Globus pallidus (tissue), 1 donor: ENCODE data around the gene TMEM31.
"Not testable (repeated sequence)": the region's sequence is repeated elsewhere in the genome, so short reads cannot be mapped to it uniquely, and the experiment has no call there.

Experiments
- DNase-seq: peaks from one replicate; pipeline ENCODE4 v3.0.0-alpha.2; 2015; ENCODE audit warnings: low spot score

Gene TMEM31

DNA sequence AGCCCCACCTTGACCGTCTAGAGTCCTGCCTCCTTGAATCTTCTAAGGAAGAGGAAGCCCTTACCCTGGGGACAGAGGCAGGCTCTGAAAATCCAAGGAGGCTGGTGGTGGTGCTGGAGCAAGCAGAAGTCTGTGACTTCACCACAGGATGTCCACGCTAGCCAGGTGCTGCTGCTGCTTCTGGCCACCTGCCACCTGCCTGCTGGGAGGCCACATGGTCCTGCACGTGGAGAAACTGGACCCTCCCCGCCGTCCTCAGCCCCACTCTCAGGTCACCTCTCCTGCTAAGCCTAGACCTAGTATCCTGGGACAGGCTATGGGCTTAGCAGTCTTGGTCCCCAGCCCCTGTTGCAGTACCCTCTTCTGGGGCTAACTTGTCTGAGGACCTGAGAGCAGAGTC, 15.8 kb downstream of the TMEM31 start:
- DNase-seq = no peak

DNA sequence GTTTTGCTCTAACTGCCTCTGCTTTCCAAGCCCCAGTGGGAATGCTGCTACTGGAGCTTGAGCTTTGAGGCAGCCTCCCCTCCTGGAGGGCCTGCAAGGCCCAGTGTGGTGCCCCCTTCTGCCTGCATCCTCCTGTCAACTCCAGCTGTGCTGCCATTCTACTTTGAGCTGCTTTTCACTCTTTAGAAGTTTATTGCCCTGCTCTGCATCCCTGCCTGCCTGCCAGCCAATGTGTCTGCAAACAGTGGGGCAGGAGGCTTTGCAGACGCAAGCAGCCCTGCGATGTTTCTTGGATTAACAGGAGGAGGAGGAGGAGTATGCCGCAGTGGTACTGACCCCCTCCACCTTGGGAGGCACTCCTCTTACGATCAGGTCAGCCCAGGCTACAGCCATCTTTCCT, 16.4 kb downstream of the TMEM31 start:
- DNase-seq = no peak

DNA sequence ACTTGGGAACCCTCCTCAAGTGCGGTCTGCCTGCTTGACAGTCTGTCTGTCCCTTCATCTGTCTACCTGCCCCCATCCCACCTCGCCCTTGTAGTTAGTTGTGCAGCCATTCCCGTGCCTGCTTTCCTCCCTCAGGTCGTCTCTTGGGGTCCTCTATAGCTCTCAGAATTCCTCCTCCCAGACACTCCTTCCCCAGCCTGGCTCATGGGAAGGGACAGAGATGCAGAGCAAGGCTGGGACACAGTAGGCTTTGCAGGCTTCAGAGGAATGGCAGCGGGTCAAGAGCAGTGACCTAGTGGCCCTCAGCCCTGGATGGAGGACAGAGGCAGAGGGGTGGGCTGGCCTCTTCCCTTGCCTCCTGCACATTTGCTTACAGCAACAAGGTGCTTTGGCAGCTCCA, 18.3 kb downstream of the TMEM31 start:
- DNase-seq = no peak

DNA sequence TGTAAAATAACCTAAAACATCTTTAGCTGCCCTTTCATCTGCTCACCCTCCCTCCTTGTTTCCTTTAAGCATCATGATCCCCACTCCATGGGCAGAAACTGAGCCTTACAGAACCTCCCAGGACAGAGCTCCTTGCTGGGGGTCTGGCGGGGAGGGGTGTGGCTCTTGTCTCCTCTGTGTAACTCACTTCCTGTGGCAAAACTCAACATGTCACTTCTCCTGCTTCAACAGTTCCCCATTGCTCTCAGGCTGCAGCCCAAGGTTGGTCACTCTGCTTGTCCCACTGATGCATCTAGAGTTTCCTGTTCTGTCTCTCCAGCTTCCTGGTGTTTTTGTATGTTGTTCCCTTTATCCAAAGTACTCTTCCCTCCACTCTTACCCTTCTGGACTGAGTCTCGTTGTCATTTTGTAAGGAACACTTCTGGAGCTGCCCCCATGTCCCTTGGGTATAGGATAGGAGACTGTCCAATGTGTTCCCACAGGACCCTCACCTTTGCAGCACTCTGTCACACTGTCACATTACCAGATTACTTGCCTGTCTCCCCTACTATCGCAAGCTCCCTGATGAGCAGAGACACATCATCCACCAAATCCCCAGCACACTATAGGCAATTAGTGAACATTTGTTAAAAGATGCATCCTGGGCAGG, 19.6 kb downstream of the TMEM31 start:
- DNase-seq = no peak

DNA sequence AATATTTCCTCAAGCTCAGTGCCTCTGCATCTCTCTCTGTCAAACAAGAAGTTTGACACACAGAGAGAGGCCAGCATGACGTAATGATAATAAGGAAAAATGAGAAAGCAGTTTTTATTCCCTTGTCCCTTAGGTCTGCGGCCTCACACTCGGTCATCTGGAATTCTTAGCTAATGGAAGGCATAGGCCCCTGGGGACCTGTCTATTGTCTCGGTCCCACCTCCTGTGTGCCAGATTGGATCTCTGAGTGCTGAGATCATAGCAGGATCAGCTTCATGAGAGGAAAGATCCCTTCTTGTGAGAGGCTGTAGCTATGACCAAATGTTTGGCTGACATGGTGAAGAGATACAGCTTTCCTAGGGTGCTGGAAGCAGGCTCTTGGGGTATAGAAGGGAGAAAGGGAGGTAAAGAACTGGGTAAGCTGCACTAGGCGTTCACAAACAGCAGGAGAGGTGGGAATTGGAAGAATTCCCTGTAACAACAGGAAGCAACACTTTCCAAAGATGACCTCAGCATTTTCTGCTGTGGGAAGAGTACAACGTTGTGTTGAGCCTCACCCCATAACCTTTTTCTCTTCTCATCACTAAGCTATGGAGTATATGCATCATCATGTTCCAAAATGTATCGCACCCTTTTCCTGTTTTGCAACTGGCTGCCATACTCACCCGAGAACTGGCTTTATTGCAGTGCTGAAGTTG, 20.2 kb downstream of the TMEM31 start:
- DNase-seq = no peak

DNA sequence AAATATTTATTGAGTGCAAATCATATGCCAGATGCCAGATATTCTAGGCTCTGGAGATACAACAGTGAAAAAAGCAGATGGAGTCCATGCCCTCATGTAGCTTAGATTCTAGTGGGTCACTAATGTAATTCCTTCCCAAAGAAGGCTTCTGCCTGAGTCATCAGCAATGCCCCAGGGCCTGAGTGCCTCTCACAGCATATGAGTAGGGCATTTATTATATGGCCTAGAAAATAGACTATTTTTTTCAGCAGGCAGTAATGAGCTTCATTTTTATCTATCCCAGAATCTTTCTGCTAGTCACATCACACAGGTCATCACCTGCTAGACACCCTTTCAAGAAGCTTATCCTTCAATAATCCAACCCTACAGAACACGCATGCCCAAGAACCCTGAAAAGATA, 22.3 kb downstream of the TMEM31 start:
- no peak for DNase-seq

DNA sequence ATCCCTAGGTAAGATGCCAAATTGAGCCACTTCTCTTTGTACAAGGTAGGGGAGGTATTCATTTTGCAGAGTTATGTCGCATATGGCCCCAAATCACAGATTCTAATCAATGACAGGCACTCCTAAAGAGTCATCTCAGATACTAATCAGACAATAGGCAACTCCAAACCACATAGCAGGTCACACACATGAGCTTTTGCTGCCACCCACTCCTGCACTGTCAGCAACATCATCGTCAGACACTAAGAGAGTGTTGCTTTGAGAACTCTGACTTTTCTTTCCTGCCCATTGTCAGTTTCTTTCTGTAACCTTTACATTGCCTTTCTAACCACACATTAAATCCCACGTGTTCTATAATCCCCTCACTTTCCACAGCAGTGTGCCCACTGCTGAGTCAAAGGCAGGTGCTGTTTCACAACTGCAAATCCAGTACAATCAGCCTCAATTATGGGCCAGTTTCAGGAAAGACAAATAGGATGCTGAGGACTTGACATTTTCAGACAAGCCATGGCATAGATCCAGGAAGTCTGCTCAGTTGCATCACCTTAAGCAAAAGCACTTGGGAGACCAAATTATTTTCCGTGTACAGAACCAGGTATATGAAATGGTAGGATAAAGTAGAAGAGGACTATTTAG, 23.5 kb downstream of the TMEM31 start:
- no peak for DNase-seq

DNA sequence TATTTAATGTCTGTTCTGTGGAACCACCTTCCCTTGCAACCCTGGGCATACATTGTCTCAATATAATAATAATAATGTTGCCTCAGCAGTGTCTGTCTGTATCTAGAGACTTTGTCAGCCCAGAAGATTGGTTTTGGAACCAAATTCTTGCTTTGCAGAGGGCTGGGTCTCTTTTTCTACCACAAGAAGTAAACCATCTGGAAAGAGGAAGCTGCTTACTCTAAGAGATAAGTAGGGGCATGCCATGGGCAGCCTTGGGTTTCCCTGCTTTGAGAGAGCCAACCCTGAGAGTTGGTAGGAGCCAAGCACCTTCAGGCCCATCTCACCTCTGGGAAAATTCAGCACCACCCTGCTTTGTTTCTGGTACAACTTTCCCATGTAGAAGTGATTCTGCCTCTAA, 27.0 kb downstream of the TMEM31 start:
- DNase-seq = no peak

DNA sequence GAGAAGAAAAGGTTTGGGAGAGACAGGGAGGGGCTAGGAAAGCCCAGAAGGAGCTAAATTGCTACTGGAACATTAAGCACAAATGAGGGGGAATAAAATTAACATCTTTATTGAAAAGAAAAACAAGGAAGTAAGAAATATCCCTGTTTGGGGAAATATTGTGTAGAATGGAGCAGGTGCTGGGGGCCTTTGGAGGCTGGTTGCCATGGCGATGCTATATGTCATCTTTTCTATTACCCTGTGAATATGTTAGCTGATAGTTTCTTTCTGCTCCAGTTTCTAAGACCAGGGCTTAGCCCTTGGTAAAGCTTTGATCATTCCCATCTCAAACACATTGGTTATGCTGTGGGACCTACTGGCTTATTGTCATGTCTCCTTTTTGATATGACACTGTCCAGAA, 28.7 kb downstream of the TMEM31 start:
- no peak for DNase-seq

DNA sequence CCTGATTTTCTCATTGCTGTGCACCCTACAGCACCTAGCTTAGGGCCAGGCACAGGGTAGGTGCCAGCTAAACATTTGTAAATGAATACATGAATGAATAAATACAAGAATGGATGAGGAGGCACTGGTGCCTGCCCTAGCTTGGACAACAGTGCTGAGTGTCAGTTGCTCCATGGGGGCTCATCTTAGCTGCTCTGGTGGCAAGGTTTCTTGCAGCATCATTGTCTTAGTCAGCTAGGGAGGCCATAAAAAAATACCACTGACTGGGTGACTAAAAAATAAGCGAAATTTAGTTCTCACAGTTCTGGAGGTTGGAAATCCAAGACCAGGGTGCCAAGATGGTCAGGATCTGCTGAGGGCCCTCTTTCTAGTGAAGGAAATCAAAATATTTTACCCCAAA, 31.2 kb downstream of the TMEM31 start:
- DNase-seq = no peak

DNA sequence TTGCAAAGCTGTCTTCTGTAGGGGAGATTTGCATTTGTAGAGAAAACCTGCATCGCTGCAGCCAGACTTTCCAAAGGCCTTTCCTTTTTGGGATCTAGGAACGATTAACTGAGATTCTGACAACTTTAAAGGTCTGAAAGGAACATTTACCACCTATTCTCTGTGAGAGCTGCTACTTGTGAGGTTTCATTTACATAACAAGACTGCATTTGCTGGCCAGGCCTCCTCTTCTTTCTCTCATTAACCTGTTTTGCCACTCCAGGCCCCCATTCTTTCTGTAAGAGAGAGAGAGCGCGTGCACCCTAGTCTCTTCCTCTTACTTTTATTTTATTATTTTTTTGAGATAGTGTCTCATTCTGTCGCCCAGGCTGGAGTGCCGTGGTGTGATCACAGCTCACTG, 31.6 kb downstream of the TMEM31 start:
- DNase-seq = no peak

DNA sequence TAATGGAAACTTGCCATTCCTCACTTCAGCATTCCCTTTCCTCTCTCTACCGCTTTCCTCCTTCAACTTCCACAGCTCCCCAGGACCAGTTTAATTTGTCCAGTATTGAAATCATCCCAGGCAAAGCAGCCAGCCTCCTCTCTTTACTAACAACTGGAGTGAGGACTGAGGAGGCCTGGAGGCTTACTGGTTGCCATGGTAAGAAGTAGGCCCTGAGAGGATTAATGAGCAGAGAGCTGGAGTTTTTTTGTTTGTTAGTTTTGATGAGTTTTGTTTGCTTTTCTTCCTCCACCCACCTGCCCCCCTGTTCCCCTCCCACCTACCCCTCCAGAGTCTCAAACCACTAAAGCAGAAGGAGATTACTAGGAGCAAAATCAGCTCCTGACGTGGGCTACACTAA, 36.5 kb downstream of the TMEM31 start:
- no peak for DNase-seq

DNA sequence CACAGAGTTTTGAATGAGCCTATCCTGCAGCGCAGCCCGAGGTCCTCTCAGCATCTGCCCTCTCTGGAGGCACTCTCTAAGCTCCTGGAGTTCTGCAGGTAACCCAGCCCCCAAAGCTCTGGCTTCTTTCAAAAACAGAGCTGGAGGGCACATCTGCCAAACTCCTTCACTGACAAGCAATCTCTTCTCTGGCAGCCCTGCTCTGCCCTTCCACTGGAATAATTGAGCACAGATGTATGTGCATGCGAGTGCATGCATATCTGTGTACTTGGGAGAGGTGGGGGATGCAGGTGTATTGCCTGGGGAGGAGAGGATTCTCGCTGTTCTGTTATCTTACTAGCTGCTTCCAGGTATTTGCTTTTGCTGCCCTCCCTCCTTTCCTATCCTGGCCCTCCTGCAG, 43.7 kb downstream of the TMEM31 start:
- no peak for DNase-seq

DNA sequence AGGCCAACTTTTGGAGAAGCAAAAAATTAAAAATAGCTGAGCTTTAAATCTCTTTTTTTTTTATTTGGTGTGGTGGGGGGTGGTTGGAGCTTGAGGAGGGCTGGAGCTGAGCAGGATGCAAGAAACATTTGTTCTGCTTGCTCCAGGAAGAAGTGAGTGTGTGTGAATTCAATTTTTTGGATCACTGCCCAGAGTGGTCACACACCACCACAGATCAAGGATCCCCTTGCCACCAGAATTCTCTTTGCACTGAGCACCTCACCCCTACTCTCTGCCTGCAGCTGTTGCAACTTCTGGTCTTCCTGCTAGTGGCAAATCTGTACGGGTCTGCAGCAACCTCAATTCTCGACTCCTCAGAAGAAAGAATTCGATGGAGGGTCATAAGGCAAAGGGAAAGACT, 46.0 kb downstream of the TMEM31 start:
- DNase-seq = no peak

DNA sequence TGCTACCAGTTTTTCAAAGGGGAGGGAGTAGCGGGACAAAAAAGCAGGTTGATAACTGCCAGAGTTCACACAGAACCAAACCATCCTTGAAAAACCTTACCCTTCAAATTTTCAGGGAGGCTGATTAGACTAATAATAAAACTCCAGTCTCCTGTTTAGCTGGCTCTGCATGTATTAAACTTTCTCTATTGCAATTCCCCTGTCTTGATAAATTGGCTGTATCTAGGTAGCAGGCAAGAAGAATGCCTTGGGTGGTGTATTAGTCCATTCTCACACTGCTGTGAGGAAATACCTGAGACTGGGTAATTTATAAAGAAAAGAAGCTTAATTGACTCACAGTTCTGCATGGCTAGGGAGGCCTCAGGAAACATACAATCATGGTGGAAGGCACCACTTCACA, 47.8 kb downstream of the TMEM31 start:
- DNase-seq = no peak

DNA sequence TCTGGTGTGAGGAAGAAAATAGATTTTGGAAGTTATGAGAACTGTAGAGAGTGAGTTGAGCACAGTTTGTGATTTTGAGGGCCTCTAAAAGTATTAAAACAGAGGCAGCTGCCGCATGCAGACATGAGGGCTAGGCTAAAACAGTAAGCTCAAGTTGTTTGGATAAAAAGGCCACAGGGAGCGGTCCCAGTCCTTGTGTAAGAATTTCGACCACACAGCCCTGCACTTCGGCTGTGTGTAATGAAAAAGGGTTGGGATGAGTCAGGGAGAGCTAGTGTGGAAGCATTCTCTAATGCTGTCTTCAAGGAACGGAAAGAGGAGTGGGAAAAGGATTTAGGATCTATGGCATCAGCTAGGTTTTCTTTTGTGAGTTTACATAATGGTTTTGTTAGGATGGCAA, 52.8 kb downstream of the TMEM31 start:
- DNase-seq = not testable (repeated sequence)
